HCT116 (cell line): ENCODE measurements around the gene EPHA1. TPM values are rescaled to one million over a fixed set of nuclear protein-coding genes. Genes with fewer than 3 reads are reported as not detected.
A peak's percentile ranks its signal among the peaks of the same experiment; 100 is the strongest.

Experiments used
- ATAC-seq: fragments of 200-7000 bp; cut with Tn5 transposase; 2 replicates; pipeline ENCODE4 v1.9.1; 2020; ENCODE audit warnings: mild to moderate bottlenecking, moderate library complexity
- BruUV-seq: library from RNA; stranded (reverse); fragments of 400-500 nt; replicated peaks from 2 replicates; lab custom pipeline; 2021; lab: Mats Ljungman, UMichigan
- CTCF ChIA-PET: fragments of 300-600 bp; sonication (Branson Sonifier 250); formaldehyde crosslinking; loops from one replicate; lab custom pipeline; 2021; ENCODE audit warnings: antibody characterized with exemption; lab: Charles Lee
- POLR2A ChIA-PET: fragments of 300-600, 350-600 bp; sonication (Branson Sonifier 250); formaldehyde crosslinking; loops from one replicate; lab custom pipeline; 2021; ENCODE audit warnings: antibody characterized with exemption; lab: Charles Lee
- RAD21 ChIA-PET, 2 experiments: fragments of 300-600 bp; sonication (Branson Sonifier 250); formaldehyde crosslinking; loops; one replicate each; lab custom pipeline; 2023; ENCODE audit warnings: low total read pairs in 2 of 2; ENCODE audit not compliant: uncharacterized antibody in 2 of 2, unreplicated experiment in 2 of 2, low non-redundant PET in 1 of 2; lab: Charles Lee
- DNase-seq: peaks from one replicate; pipeline ENCODE4 v3.0.0-alpha.2; 2010; ENCODE audit warnings: low read depth, low spot score
- H2AFZ ChIP-seq: fragments of 200-600 bp; shearing (Covaris generic), sonication (generic); 2 replicates; pipeline ENCODE4 v1.6.1; 2017; ENCODE audit warnings: low read depth, mixed run types, mixed read lengths, antibody characterized with exemption, low read length; ENCODE audit not compliant: poor library complexity, severe bottlenecking
- H3K27ac ChIP-seq: 2 replicates; pipeline ENCODE4 v1.5.1; 2012; ENCODE audit warnings: low read depth, low read length
- H3K27me3 ChIP-seq: fragments of 200-600 bp; sonication (generic); 2 replicates; pipeline ENCODE4 v1.6.1; 2016; ENCODE audit warnings: mixed run types, low read length, mixed read lengths; ENCODE audit not compliant: insufficient read depth
- H3K36me3 ChIP-seq, 2 experiments: fragments of 200-500 bp in 1 of 2; fragments of 200-600 bp in 1 of 2; sonication (Bioruptor generic) in 1 of 2; sonication (generic) in 1 of 2; 2 replicates each; pipeline versions ENCODE4 v1.5.1 to v1.6.1; 2014 to 2016; ENCODE audit warnings: low read length in 2 of 2, inconsistent platforms in 1 of 2, mixed read lengths in 1 of 2, mixed run types in 1 of 2; ENCODE audit not compliant: insufficient read depth in 2 of 2, control insufficient read depth in 1 of 2
- H3K4me1 ChIP-seq, 2 experiments: fragments of 200-600 bp in 1 of 2; sonication (generic) in 1 of 2; 2 replicates each; pipeline versions ENCODE4 v1.5.1 to v1.6.1; 2012 to 2017; ENCODE audit warnings: low read length in 2 of 2, inconsistent platforms in 1 of 2, mild to moderate bottlenecking in 1 of 2, mixed read lengths in 1 of 2, mixed run types in 1 of 2, moderate library complexity in 1 of 2; ENCODE audit not compliant: insufficient read depth in 2 of 2, control insufficient read depth in 1 of 2
- H3K4me2 ChIP-seq: fragments of 200-600 bp; sonication (generic); 2 replicates; pipeline ENCODE4 v1.6.1; 2017; ENCODE audit warnings: mixed run types, low read length, mixed read lengths
- H3K4me3 ChIP-seq, 2 experiments: fragments of 200-600 bp in 1 of 2; sonication (generic) in 1 of 2; replicated peaks in 1 of 2; 2 replicates each; pipeline ENCODE4 v1.5.1; 2011 to 2016; ENCODE audit warnings: low read length in 2 of 2, control low read depth in 1 of 2, low read depth in 1 of 2, mild to moderate bottlenecking in 1 of 2, mixed read lengths in 1 of 2, mixed run types in 1 of 2
- H3K79me2 ChIP-seq: fragments of 200-600 bp; sonication (generic); 2 replicates; pipeline ENCODE4 v1.6.1; 2017; ENCODE audit warnings: mild to moderate bottlenecking, mixed run types, low read length, moderate library complexity, mixed read lengths; ENCODE audit not compliant: insufficient read depth
- H3K9ac ChIP-seq: fragments of 200-600 bp; sonication (generic); 2 replicates; pipeline ENCODE4 v1.6.1; 2016; ENCODE audit warnings: low read length, mixed read lengths
- H3K9me2 ChIP-seq: fragments of 200-600 bp; sonication (generic), shearing (Covaris generic); 2 replicates; pipeline ENCODE4 v1.6.1; 2017; ENCODE audit warnings: mixed run types, mild to moderate bottlenecking, moderate library complexity; ENCODE audit not compliant: insufficient read depth
- H3K9me3 ChIP-seq, 2 experiments: fragments of 200-500 bp in 1 of 2; fragments of 200-600 bp in 1 of 2; sonication (Bioruptor generic) in 1 of 2; sonication (generic) in 1 of 2; 2 replicates each; pipeline ENCODE4 v1.6.1; 2014 to 2017; ENCODE audit warnings: low read length in 2 of 2, mixed read lengths in 2 of 2, inconsistent platforms in 1 of 2, low read depth in 1 of 2, mild to moderate bottlenecking in 1 of 2, mixed run types in 1 of 2, moderate library complexity in 1 of 2; ENCODE audit not compliant: control insufficient read depth in 1 of 2, insufficient read depth in 1 of 2
- H4K20me1 ChIP-seq: fragments of 200-600 bp; sonication (generic), shearing (Covaris generic); 2 replicates; pipeline ENCODE4 v1.6.1; 2017; ENCODE audit warnings: mixed run types, mild to moderate bottlenecking, moderate library complexity; ENCODE audit not compliant: insufficient read depth
- CBX3 ChIP-seq: IDR thresholded peaks from 2 replicates; pipeline ENCODE4 v1.6.1; 2012; ENCODE audit warnings: low read depth
- CEBPB ChIP-seq: IDR thresholded peaks from 2 replicates; pipeline ENCODE4 v1.6.1; 2012; ENCODE audit warnings: low read depth
- ELF1 ChIP-seq: IDR thresholded peaks from 2 replicates; pipeline ENCODE4 v1.6.1; 2012; ENCODE audit warnings: low read depth, borderline replicate concordance
- EZH2 ChIP-seq: fragments of 200-600 bp; sonication (generic); IDR thresholded peaks from 2 replicates; pipeline ENCODE4 v1.6.1; 2017; ENCODE audit warnings: antibody characterized with exemption, mixed run types
- EZH2phosphoT487 ChIP-seq: fragments of 200-600 bp; IDR thresholded peaks from 2 replicates; pipeline ENCODE4 v1.6.1; 2018; ENCODE audit warnings: antibody characterized with exemption, borderline replicate concordance
- JUND ChIP-seq: IDR thresholded peaks from 2 replicates; pipeline ENCODE4 v1.6.1; 2012
- MAX ChIP-seq: IDR thresholded peaks from 2 replicates; pipeline ENCODE4 v1.6.1; 2012
- POLR2A ChIP-seq: IDR thresholded peaks from 2 replicates; pipeline ENCODE4 v1.7.0; 2011; ENCODE audit warnings: borderline replicate concordance; ENCODE audit not compliant: insufficient read depth, insufficient read length; ENCODE audit errors: extremely low read depth
- POLR2AphosphoS5 ChIP-seq: IDR thresholded peaks from 2 replicates; pipeline ENCODE4 v1.6.1; 2011; ENCODE audit warnings: mild to moderate bottlenecking, low read depth, low read length, moderate library complexity
- SP1 ChIP-seq: IDR thresholded peaks from 2 replicates; pipeline ENCODE4 v1.6.1; 2012; ENCODE audit warnings: low read depth
- SRF ChIP-seq: IDR thresholded peaks from 2 replicates; pipeline ENCODE4 v1.6.1; 2012; ENCODE audit warnings: low read depth
- ZBTB33 ChIP-seq: IDR thresholded peaks from 2 replicates; pipeline ENCODE4 v1.6.1; 2011; ENCODE audit warnings: mild to moderate bottlenecking, low read length, moderate library complexity; ENCODE audit not compliant: insufficient replicate concordance; ENCODE audit errors: extremely low read depth
- ZFX ChIP-seq: fragments of 450-650 bp; IDR thresholded peaks from 2 replicates; pipeline ENCODE4 v1.6.1; 2017
- intact Hi-C: fragments of 100-400 bp; cut with micrococcal nuclease; formaldehyde crosslinking; loops from 2 replicates; pipeline ENCODE4 v1.10.0; 2022
- total RNA-seq: library from RNA; stranded (reverse); gene quantifications from one replicate; pipeline ENCODE4 v1.2.1, GENCODE V29; 2021; ENCODE audit not compliant: unreplicated experiment
- TF ChIP-seq, protein P1 (sequence below): IDR thresholded peaks from 2 replicates; pipeline ENCODE4 v1.6.1; 2012; ENCODE audit warnings: low read depth
- TF ChIP-seq, protein P2 (sequence below): IDR thresholded peaks from 2 replicates; pipeline ENCODE4 v1.6.1; 2012

EPHA1 gene
- total RNA-seq, 1 experiment from 2014 or later, result 29.9 TPM

- no peaks in the 10 kb centered on the region for H3K27me3 ChIP-seq
- no peak overlapping the region for H3K4me3 ChIP-seq
- RAD21 ChIA-PET, result no interaction called here
- H3K9me2 ChIP-seq, result no peaks in the 10 kb centered on the region
- POLR2A ChIA-PET, result no interaction called here
- no TSS peak for BruUV-seq
- TF ChIP-seq ZBTB33, result no peak
- no peak for TF ChIP-seq SP1
- TF ChIP-seq EZH2phosphoT487, result no peak
- no peak for TF ChIP-seq EZH2
- no peak for TF ChIP-seq ELF1
- no peak for TF ChIP-seq CEBPB
- no peak for TF ChIP-seq SRF
- TF ChIP-seq, protein P1, sequence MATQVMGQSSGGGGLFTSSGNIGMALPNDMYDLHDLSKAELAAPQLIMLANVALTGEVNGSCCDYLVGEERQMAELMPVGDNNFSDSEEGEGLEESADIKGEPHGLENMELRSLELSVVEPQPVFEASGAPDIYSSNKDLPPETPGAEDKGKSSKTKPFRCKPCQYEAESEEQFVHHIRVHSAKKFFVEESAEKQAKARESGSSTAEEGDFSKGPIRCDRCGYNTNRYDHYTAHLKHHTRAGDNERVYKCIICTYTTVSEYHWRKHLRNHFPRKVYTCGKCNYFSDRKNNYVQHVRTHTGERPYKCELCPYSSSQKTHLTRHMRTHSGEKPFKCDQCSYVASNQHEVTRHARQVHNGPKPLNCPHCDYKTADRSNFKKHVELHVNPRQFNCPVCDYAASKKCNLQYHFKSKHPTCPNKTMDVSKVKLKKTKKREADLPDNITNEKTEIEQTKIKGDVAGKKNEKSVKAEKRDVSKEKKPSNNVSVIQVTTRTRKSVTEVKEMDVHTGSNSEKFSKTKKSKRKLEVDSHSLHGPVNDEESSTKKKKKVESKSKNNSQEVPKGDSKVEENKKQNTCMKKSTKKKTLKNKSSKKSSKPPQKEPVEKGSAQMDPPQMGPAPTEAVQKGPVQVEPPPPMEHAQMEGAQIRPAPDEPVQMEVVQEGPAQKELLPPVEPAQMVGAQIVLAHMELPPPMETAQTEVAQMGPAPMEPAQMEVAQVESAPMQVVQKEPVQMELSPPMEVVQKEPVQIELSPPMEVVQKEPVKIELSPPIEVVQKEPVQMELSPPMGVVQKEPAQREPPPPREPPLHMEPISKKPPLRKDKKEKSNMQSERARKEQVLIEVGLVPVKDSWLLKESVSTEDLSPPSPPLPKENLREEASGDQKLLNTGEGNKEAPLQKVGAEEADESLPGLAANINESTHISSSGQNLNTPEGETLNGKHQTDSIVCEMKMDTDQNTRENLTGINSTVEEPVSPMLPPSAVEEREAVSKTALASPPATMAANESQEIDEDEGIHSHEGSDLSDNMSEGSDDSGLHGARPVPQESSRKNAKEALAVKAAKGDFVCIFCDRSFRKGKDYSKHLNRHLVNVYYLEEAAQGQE, result no peak
- TF ChIP-seq MAX, result no peak
- TF ChIP-seq CBX3, result no peak
- TF ChIP-seq POLR2AphosphoS5, result no peak
- TF ChIP-seq, protein P2, sequence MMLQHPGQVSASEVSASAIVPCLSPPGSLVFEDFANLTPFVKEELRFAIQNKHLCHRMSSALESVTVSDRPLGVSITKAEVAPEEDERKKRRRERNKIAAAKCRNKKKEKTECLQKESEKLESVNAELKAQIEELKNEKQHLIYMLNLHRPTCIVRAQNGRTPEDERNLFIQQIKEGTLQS, result no peak
- no peak for TF ChIP-seq ZFX
- no peak for TF ChIP-seq POLR2A
- no peak for TF ChIP-seq JUND
- no peaks in the 10 kb centered on the region for H3K9me3 ChIP-seq
- no peak overlapping the region; the same call in 1 of the 2 replicates for H3K27ac ChIP-seq
- intact Hi-C loops, result no loop called here
- H4K20me1 ChIP-seq, result no peaks in the 10 kb centered on the region
- CTCF ChIA-PET, result no interaction called here
- DNase-seq (no peak), ATAC-seq (0 out of 2 replicates have a peak, but pooled peaks have one; percentile 17)
- H3K36me3 ChIP-seq, result peaks cover 11 to 46% of the 10 kb centered on the region in 2 experiments; a peak in 3 of 4 replicates
- no peak overlapping the region for H2AFZ ChIP-seq
- no peak overlapping the region for H3K4me2 ChIP-seq
- no peaks in the 10 kb centered on the region; a peak in 1 of 4 replicates for H3K4me1 ChIP-seq
- peaks cover 47% of the 10 kb centered on the region for H3K79me2 ChIP-seq
- no peak overlapping the region for H3K9ac ChIP-seq
Measured at GRCh38 chr7:143388491-143389101, 20.1 kb downstream of the EPHA1 start.
